B cell (primary cell): ENCODE results near the gene MOBP. TPM values are rescaled to one million over a fixed set of nuclear protein-coding genes. Genes with fewer than 3 reads are reported as not detected.

ENCODE experiments used
- ATAC-seq: fragments of 200-7000 bp; cut with Tn5 transposase; one replicate; pipeline ENCODE4 v1.10.0; 2021; ENCODE audit warnings: low read depth, mild to moderate bottlenecking, moderate number of reproducible peaks, moderate library complexity
- CTCF ChIA-PET: fragments of 350-600 bp; sonication (Branson Sonifier 250); formaldehyde crosslinking; loops from one replicate; lab custom pipeline; 2021; ENCODE audit warnings: antibody characterized with exemption, inconsistent platforms; lab: Charles Lee
- POLR2A ChIA-PET: fragments of 350-600 bp; sonication (Branson Sonifier 250); formaldehyde crosslinking; loops from one replicate; lab custom pipeline; 2021; ENCODE audit warnings: antibody characterized with exemption; lab: Charles Lee
- DNase-seq: peaks from one replicate; pipeline ENCODE4 v3.0.0; 2013
- H2AFZ ChIP-seq: 2 replicates; pipeline ENCODE4 v1.6.1; 2012; ENCODE audit warnings: mild to moderate bottlenecking, low read depth, low read length; ENCODE audit not compliant: insufficient read depth, poor library complexity, severe bottlenecking
- H3K27ac ChIP-seq, 2 donors: 1 replicate in 1 of 2; 2 replicates in 1 of 2; pipeline ENCODE4 v1.5.1; 2012 to 2013; ENCODE audit warnings: low read length in 2 of 2, mild to moderate bottlenecking in 2 of 2, moderate library complexity in 1 of 2
- H3K27me3 ChIP-seq, 4 experiments: fragments of 200-600 bp in 1 of 4; sonication (generic) in 1 of 4; replicated peaks in 1 of 4; 1 replicate in 2 of 4; 2 replicates in 2 of 4; pipeline versions ENCODE4 v1.6.1 to v1.7.0; 2013 to 2016; ENCODE audit warnings: low read length in 3 of 4, mild to moderate bottlenecking in 2 of 4, mixed read lengths in 1 of 4, moderate library complexity in 1 of 4; ENCODE audit not compliant: insufficient read depth in 4 of 4, control insufficient read depth in 3 of 4; ENCODE audit errors: control extremely low read depth in 1 of 4
- H3K36me3 ChIP-seq, 2 experiments: replicated peaks in 1 of 2; 1 replicate in 1 of 2; 2 replicates in 1 of 2; pipeline versions ENCODE4 v1.6.1 to v1.7.1; 2013; ENCODE audit warnings: low read length in 1 of 2; ENCODE audit not compliant: insufficient read depth in 2 of 2, control insufficient read depth in 1 of 2; ENCODE audit errors: control extremely low read depth in 1 of 2, extremely low read depth in 1 of 2
- H3K4me1 ChIP-seq, 2 donors: fragments of 200-600 bp in 1 of 2; sonication (generic) in 1 of 2; 1 replicate in 1 of 2; 2 replicates in 1 of 2; pipeline versions ENCODE4 v1.5.1 to v1.6.1; 2013 to 2017; ENCODE audit warnings: low read length in 2 of 2; ENCODE audit not compliant: control insufficient read depth in 2 of 2, insufficient read depth in 2 of 2
- H3K4me2 ChIP-seq: replicated peaks from 2 replicates; pipeline ENCODE3; 2012; ENCODE audit warnings: mild to moderate bottlenecking, low read depth, low read length; ENCODE audit not compliant: poor library complexity, severe bottlenecking
- H3K4me3 ChIP-seq, 5 experiments: fragments of 200-600 bp in 1 of 5; sonication (generic) in 1 of 5; 1 replicate in 3 of 5; 2 replicates in 2 of 5; pipeline versions ENCODE4 v1.5.1 to v1.7.0; 2011 to 2016; ENCODE audit warnings: low read length in 4 of 5, mild to moderate bottlenecking in 4 of 5, low read depth in 2 of 5, control low read depth in 1 of 5, moderate library complexity in 1 of 5; ENCODE audit not compliant: insufficient read depth in 1 of 5; ENCODE audit errors: control extremely low read depth in 1 of 5, extremely low read depth in 1 of 5
- H3K79me2 ChIP-seq: fragments of 200-600 bp; sonication (generic); one replicate; pipeline ENCODE4 v1.6.0; 2016; ENCODE audit warnings: low read length; ENCODE audit not compliant: control insufficient read depth, insufficient read depth
- H3K9ac ChIP-seq: fragments of 200-600 bp; sonication (generic); 2 replicates; pipeline ENCODE4 v1.6.1; 2017; ENCODE audit warnings: mild to moderate bottlenecking, low read length, moderate library complexity
- H3K9me3 ChIP-seq, 3 donors: one replicate each; pipeline versions ENCODE4 v1.6.1 to v1.7.1; 2013; ENCODE audit warnings: low read length in 2 of 3; ENCODE audit not compliant: control insufficient read depth in 2 of 3, insufficient read depth in 1 of 3; ENCODE audit errors: control extremely low read depth in 1 of 3
- H4K20me1 ChIP-seq: 2 replicates; pipeline ENCODE4 v1.6.0; 2012; ENCODE audit warnings: mild to moderate bottlenecking, low read length; ENCODE audit not compliant: insufficient read depth, control insufficient read depth, poor library complexity, severe bottlenecking
- H3K27ac Mint-ChIP-seq: one replicate; pipeline ENCODE4 v1.8.0; 2021; ENCODE audit warnings: mixed read lengths
- H3K27me3 Mint-ChIP-seq: one replicate; pipeline ENCODE4 v1.8.0; 2021; ENCODE audit warnings: mixed read lengths
- H3K4me1 Mint-ChIP-seq: one replicate; pipeline ENCODE4 v1.8.0; 2021; ENCODE audit warnings: mixed read lengths
- H3K4me3 Mint-ChIP-seq: one replicate; pipeline ENCODE4 v1.8.0; 2021; ENCODE audit warnings: mixed read lengths
- H3K9me3 Mint-ChIP-seq: one replicate; pipeline ENCODE4 v1.8.0; 2022; ENCODE audit warnings: mixed read lengths; ENCODE audit not compliant: insufficient read depth
- EZH2 ChIP-seq: IDR thresholded peaks from 2 replicates; pipeline ENCODE4 v1.6.1; 2012; ENCODE audit warnings: borderline replicate concordance, low read depth, mild to moderate bottlenecking, moderate library complexity, low read length; ENCODE audit not compliant: insufficient read depth, poor library complexity, severe bottlenecking
- WGBS: methylation state at CpG from one replicate; pipeline ENCODE4 v1.1.5; 2013; ENCODE audit warnings: missing lambda C conversion rate; ENCODE audit not compliant: insufficient coverage; 5-methylcytosine and 5-hydroxymethylcytosine counted together
- intact Hi-C: fragments of 100-400 bp; cut with micrococcal nuclease; formaldehyde crosslinking; loops from one replicate; pipeline ENCODE4 v1.10.0; 2022
- polyA plus RNA-seq: library from polyadenylated mRNA; depleted of rRNA; stranded (reverse); fragments of >200 nt; gene quantifications from 2 replicates; pipeline ENCODE4 v1.2.3, GENCODE V29; 2012
- total RNA-seq, 2 donors: library from RNA; stranded (reverse); fragments of 120-200 nt in 1 of 2; gene quantifications; 1 replicate in 1 of 2; 2 replicates in 1 of 2; pipeline versions ENCODE4 v1.2.3 to v1.2.4, GENCODE V29; 2013 to 2022
- TF ChIP-seq, protein P1 (sequence below): fragments of 200-600 bp; IDR thresholded peaks from one replicate; pipeline ENCODE4 v1.8.0; 2022; ENCODE audit warnings: antibody characterized with exemption, mild to moderate bottlenecking

Gene MOBP
- total and polyA plus RNA-seq, 2 donors (not counting 1 experiment from before 2014, with no cell fraction given), result 0.04 TPM; not detected in 1

DNA sequence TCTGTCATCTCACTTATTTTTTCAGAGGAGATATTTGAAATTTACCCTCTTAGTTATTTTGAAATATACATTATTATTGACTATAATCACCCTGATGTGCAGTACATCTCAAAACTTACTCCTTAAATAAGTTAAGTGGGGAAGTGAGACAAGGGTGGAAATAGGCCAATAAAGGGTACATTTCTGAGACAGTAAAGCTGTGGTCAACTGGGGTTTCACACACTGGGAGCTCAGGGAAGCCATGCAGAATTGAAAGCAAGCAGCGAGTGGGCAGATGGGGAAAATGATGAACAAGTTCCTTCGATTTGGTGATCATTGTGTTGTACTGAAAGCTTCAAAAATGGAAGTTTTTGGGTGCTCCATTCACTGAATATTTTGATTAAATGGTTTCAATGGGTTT, 21.6 kb upstream of the MOBP start:
- intact Hi-C loops, result no loop called here
- 50% methylated on average over 1 of the region's 2 CpGs for WGBS

GRCh38 chr3:39446444-39446843, 21.0 kb upstream of the MOBP start:
- WGBS, result no CpG with 5 or more reads among the region's 2 CpGs
- no peak overlapping the region for H3K9ac ChIP-seq
- TF ChIP-seq, protein P1, sequence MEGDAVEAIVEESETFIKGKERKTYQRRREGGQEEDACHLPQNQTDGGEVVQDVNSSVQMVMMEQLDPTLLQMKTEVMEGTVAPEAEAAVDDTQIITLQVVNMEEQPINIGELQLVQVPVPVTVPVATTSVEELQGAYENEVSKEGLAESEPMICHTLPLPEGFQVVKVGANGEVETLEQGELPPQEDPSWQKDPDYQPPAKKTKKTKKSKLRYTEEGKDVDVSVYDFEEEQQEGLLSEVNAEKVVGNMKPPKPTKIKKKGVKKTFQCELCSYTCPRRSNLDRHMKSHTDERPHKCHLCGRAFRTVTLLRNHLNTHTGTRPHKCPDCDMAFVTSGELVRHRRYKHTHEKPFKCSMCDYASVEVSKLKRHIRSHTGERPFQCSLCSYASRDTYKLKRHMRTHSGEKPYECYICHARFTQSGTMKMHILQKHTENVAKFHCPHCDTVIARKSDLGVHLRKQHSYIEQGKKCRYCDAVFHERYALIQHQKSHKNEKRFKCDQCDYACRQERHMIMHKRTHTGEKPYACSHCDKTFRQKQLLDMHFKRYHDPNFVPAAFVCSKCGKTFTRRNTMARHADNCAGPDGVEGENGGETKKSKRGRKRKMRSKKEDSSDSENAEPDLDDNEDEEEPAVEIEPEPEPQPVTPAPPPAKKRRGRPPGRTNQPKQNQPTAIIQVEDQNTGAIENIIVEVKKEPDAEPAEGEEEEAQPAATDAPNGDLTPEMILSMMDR, result no peak
- no peak for TF ChIP-seq EZH2
- peaks cover 0 to 4% (median 0%) of the 10 kb centered on the region in 4 experiments for H3K27me3 ChIP-seq
- H3K4me1 Mint-ChIP-seq, result peaks cover 2% of the 10 kb centered on the region
- no peaks in the 10 kb centered on the region for H3K9me3 Mint-ChIP-seq
- H3K4me1 ChIP-seq, result no peaks in the 10 kb centered on the region
- H2AFZ ChIP-seq, result no peak overlapping the region
- H3K4me3 Mint-ChIP-seq, result no peak overlapping the region
- H3K27me3 Mint-ChIP-seq, result peaks cover 4% of the 10 kb centered on the region
- H3K9me3 ChIP-seq, result no peaks in the 10 kb centered on the region
- CTCF ChIA-PET, result interaction anchor here (1.0 to 2.6 kb wide), 6 partner anchors 9 to 39 kb away, joined by 4 to 11 read pairs (median 5); partner anchors contain the start of gene RPSA
- H3K27ac ChIP-seq, result no peak overlapping the region
- POLR2A ChIA-PET, result no interaction called here
- H3K36me3 ChIP-seq, result no peaks in the 10 kb centered on the region
- H3K27ac Mint-ChIP-seq, result no peak overlapping the region
- no peaks in the 10 kb centered on the region for H4K20me1 ChIP-seq
- ATAC-seq (no peak), DNase-seq (no peak)
- intact Hi-C loops, result no loop called here
- H3K4me3 ChIP-seq, result no peak overlapping the region
- no peaks in the 10 kb centered on the region for H3K79me2 ChIP-seq
- no peak overlapping the region for H3K4me2 ChIP-seq

More for the DNA sequence above, 21.6 kb upstream of the MOBP start:
- Mint-ChIP-seq H3K4me1 (peaks cover 2% of the 10 kb centered on the region), H3K27ac (no peak overlapping the region), H3K9me3 (no peaks in the 10 kb centered on the region), H3K27me3 (peaks cover 4% of the 10 kb centered on the region), H3K4me3 (no peak overlapping the region)
- H3K9ac ChIP-seq, result no peak overlapping the region
- H3K79me2 ChIP-seq, result no peaks in the 10 kb centered on the region
- no peak overlapping the region for H3K4me2 ChIP-seq
- peaks cover 0 to 4% (median 0%) of the 10 kb centered on the region in 4 experiments for H3K27me3 ChIP-seq
- POLR2A ChIA-PET, result no interaction called here
- DNase-seq (no peak), ATAC-seq (no peak)
- TF ChIP-seq, protein P1, result no peak
- TF ChIP-seq EZH2, result no peak
- no peak overlapping the region for H2AFZ ChIP-seq
- H3K4me1 ChIP-seq, result no peaks in the 10 kb centered on the region
- H3K27ac ChIP-seq, result no peak overlapping the region
- CTCF ChIA-PET, result interaction anchor here (1.0 to 1.9 kb wide), 4 partner anchors 10 to 28 kb away, joined by 4 to 6 read pairs (median 5); no protein-coding TSS in a partner anchor
- H3K9me3 ChIP-seq, result no peaks in the 10 kb centered on the region
- no peak overlapping the region for H3K4me3 ChIP-seq
- H4K20me1 ChIP-seq, result no peaks in the 10 kb centered on the region
- no peaks in the 10 kb centered on the region for H3K36me3 ChIP-seq
